Sigmoid colon (tissue), 4 donors: ENCODE measurements around the gene SNX8.

Experiments used
- POLR2A ChIP-seq, 2 donors: fragments of 450-650 bp; IDR thresholded peaks; one replicate each; pipeline ENCODE4 v1.6.1; 2016; ENCODE audit warnings: antibody characterized with exemption in 2 of 2, mild to moderate bottlenecking in 2 of 2, moderate library complexity in 2 of 2
- POLR2AphosphoS5 ChIP-seq, 4 donors: sonication (generic); formaldehyde crosslinking; IDR thresholded peaks; one replicate each; pipeline ENCODE4 v1.6.1; 2017; ENCODE audit warnings: antibody characterized with exemption in 4 of 4
- TF ChIP-seq, protein P1 (sequence below), 4 experiments: fragments of 450-650 bp in 3 of 4; fragments of 200-600 bp in 1 of 4; IDR thresholded peaks; one replicate each; pipeline ENCODE4 v1.5.1; 2016 to 2019; ENCODE audit warnings: antibody characterized with exemption in 4 of 4, mild to moderate bottlenecking in 3 of 4, moderate library complexity in 2 of 4

DNA sequence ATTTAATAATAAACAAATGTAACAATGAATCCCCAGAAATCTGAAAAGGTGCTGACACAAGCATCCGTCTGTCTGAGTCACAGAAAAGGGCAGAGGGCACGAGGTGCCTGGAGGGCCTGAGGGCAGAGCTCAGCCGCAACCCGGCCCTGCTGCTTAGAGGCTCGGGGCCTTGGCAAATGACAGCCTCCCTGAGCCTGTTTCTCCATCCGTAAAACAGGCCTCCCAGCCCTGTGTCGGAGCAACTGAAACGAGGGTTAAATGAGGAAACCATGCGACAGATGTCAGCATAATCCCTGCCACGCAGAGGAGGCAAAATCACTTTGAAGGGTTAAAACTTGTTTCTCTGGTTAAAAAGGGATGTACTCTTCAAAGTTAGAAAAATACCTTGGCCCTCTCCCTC is 47.3 kb downstream of the SNX8 start:
- TF ChIP-seq, protein P1, sequence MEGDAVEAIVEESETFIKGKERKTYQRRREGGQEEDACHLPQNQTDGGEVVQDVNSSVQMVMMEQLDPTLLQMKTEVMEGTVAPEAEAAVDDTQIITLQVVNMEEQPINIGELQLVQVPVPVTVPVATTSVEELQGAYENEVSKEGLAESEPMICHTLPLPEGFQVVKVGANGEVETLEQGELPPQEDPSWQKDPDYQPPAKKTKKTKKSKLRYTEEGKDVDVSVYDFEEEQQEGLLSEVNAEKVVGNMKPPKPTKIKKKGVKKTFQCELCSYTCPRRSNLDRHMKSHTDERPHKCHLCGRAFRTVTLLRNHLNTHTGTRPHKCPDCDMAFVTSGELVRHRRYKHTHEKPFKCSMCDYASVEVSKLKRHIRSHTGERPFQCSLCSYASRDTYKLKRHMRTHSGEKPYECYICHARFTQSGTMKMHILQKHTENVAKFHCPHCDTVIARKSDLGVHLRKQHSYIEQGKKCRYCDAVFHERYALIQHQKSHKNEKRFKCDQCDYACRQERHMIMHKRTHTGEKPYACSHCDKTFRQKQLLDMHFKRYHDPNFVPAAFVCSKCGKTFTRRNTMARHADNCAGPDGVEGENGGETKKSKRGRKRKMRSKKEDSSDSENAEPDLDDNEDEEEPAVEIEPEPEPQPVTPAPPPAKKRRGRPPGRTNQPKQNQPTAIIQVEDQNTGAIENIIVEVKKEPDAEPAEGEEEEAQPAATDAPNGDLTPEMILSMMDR (IDR thresholded peaks at IDR 0.05), result no peak
- TF ChIP-seq POLR2AphosphoS5 (IDR thresholded peaks at IDR 0.05) (no peak), POLR2A (IDR thresholded peaks at IDR 0.05) (no peak)
